Liver (tissue), 9 donors: Measurements from ENCODE around the gene SF3B1. TPM values are rescaled to one million over a fixed set of nuclear protein-coding genes. Genes with fewer than 3 reads are reported as not detected.
"Not testable (repeated sequence)": the region's sequence is repeated elsewhere in the genome, so short reads cannot be mapped to it uniquely, and the experiment has no call there.

ENCODE experiments used
- DNase-seq: peaks from one replicate; pipeline ENCODE4 v3.0.0-alpha.2; 2017; ENCODE audit warnings: low spot score
- H3K27ac ChIP-seq, 2 donors: one replicate each; pipeline ENCODE4 v1.7.0; 2013; ENCODE audit warnings: inconsistent platforms in 2 of 2, low read length in 2 of 2, control low read depth in 1 of 2, low read depth in 1 of 2, mild to moderate bottlenecking in 1 of 2
- H3K27me3 ChIP-seq, 4 donors: one replicate each; pipeline versions ENCODE4 v1.6.1 to v1.7.0; 2013; ENCODE audit warnings: low read length in 3 of 4, inconsistent platforms in 1 of 4, mild to moderate bottlenecking in 1 of 4, moderate library complexity in 1 of 4; ENCODE audit not compliant: control insufficient read depth in 4 of 4, insufficient read depth in 4 of 4
- H3K36me3 ChIP-seq, 4 donors: one replicate each; pipeline versions ENCODE4 v1.6.1 to v1.7.0; 2013; ENCODE audit warnings: low read length in 3 of 4, mild to moderate bottlenecking in 3 of 4, low read depth in 1 of 4, moderate library complexity in 1 of 4; ENCODE audit not compliant: control insufficient read depth in 4 of 4, insufficient read depth in 3 of 4
- H3K4me1 ChIP-seq, 4 donors: one replicate each; pipeline versions ENCODE4 v1.6.1 to v1.7.0; 2013; ENCODE audit warnings: low read length in 3 of 4, mild to moderate bottlenecking in 3 of 4, moderate library complexity in 1 of 4; ENCODE audit not compliant: control insufficient read depth in 4 of 4, insufficient read depth in 4 of 4
- H3K4me3 ChIP-seq, 3 donors: one replicate each; pipeline versions ENCODE4 v1.6.1 to v1.7.0; 2013; ENCODE audit warnings: low read length in 3 of 3, control low read depth in 1 of 3, low read depth in 1 of 3, mild to moderate bottlenecking in 1 of 3
- H3K9ac ChIP-seq, 2 donors: one replicate each; pipeline ENCODE4 v1.7.0; 2013; ENCODE audit warnings: low read length in 2 of 2, mild to moderate bottlenecking in 2 of 2, moderate library complexity in 2 of 2, control low read depth in 1 of 2, low read depth in 1 of 2
- H3K9me3 ChIP-seq, 4 donors: one replicate each; pipeline versions ENCODE4 v1.6.1 to v1.7.0; 2013; ENCODE audit warnings: low read length in 3 of 4; ENCODE audit not compliant: control insufficient read depth in 4 of 4
- EGR1 ChIP-seq, 2 donors: IDR thresholded peaks; 2 replicates each; pipeline ENCODE4 v1.6.1; 2016 to 2018; ENCODE audit warnings: antibody characterized with exemption in 2 of 2, low read depth in 2 of 2
- FOXA1 ChIP-seq: IDR thresholded peaks from 2 replicates; pipeline ENCODE4 v1.6.1; 2016; ENCODE audit warnings: antibody characterized with exemption
- FOXA2 ChIP-seq: IDR thresholded peaks from 2 replicates; pipeline ENCODE4 v1.6.1; 2016; ENCODE audit warnings: antibody characterized with exemption
- GABPA ChIP-seq, 2 donors: IDR thresholded peaks in 1 of 2; conservative IDR thresholded peaks in 1 of 2; 2 replicates each; pipeline ENCODE4 v1.6.1; 2016; ENCODE audit warnings: antibody characterized with exemption in 2 of 2, mild to moderate bottlenecking in 1 of 2, moderate library complexity in 1 of 2
- HNF4A ChIP-seq, 2 donors: conservative IDR thresholded peaks; 2 replicates each; pipeline ENCODE4 v1.6.1; 2016; ENCODE audit warnings: antibody characterized with exemption in 2 of 2, mild to moderate bottlenecking in 2 of 2
- HNF4G ChIP-seq: IDR thresholded peaks from 2 replicates; pipeline ENCODE4 v1.6.1; 2016; ENCODE audit warnings: antibody characterized with exemption
- JUND ChIP-seq, 2 donors: IDR thresholded peaks; 2 replicates each; pipeline ENCODE4 v1.6.1; 2016; ENCODE audit warnings: antibody characterized with exemption in 2 of 2
- MAX ChIP-seq: IDR thresholded peaks from 2 replicates; pipeline ENCODE4 v1.6.1; 2016; ENCODE audit warnings: antibody characterized with exemption
- NR2F2 ChIP-seq: IDR thresholded peaks from 2 replicates; pipeline ENCODE4 v1.6.1; 2016; ENCODE audit warnings: antibody characterized with exemption
- RAD21 ChIP-seq, 2 donors: IDR thresholded peaks; 2 replicates each; pipeline ENCODE4 v1.6.1; 2016; ENCODE audit warnings: antibody characterized with exemption in 2 of 2, mild to moderate bottlenecking in 2 of 2
- RXRA ChIP-seq, 2 donors: IDR thresholded peaks; 2 replicates each; pipeline ENCODE4 v1.6.1; 2017 to 2018; ENCODE audit warnings: antibody characterized with exemption in 2 of 2, mild to moderate bottlenecking in 1 of 2
- SP1 ChIP-seq: IDR thresholded peaks from 2 replicates; pipeline ENCODE4 v1.6.1; 2018; ENCODE audit warnings: antibody characterized with exemption, mild to moderate bottlenecking
- TAF1 ChIP-seq: conservative IDR thresholded peaks from 2 replicates; pipeline ENCODE4 v1.6.1; 2016; ENCODE audit warnings: antibody characterized with exemption, mild to moderate bottlenecking
- YY1 ChIP-seq: IDR thresholded peaks from 2 replicates; pipeline ENCODE4 v1.6.1; 2016; ENCODE audit warnings: antibody characterized with exemption, mild to moderate bottlenecking
- WGBS: extraction: QIAGEN DNeasy Blood & Tissue Kit; methylation state at CpG from one replicate; pipeline ENCODE4 v1.1.7; 2013; 5-methylcytosine and 5-hydroxymethylcytosine counted together
- polyA plus RNA-seq, 2 donors: library from polyadenylated mRNA; stranded (reverse) in 1 of 2; unstranded in 1 of 2; fragments of 200-250 nt in 1 of 2; fragments of >200 nt in 1 of 2; fragmentation: Nextera tagmentation in 1 of 2; extraction: Ambion mirVana in 1 of 2; gene quantifications; one replicate each; pipeline versions ENCODE4 v1.2.1 to v1.2.3, GENCODE V29; 2013 to 2015
- total RNA-seq, 2 donors: library from RNA; depleted of rRNA; stranded (reverse); fragments of >200 nt; gene quantifications; one replicate each; pipeline ENCODE4 v1.2.3, GENCODE V29; 2014
- TF ChIP-seq, protein P1 (sequence below): fragments of 150-350 bp; IDR thresholded peaks from 2 replicates; pipeline ENCODE4 v1.5.1; 2017; ENCODE audit warnings: improper control_type of control experiment, low read depth, low read length; ENCODE audit not compliant: missing input control
- TF ChIP-seq, protein P2 (sequence below): IDR thresholded peaks from 2 replicates; pipeline ENCODE4 v1.6.1; 2016; ENCODE audit warnings: antibody characterized with exemption
- TF ChIP-seq, protein P3 (sequence below): IDR thresholded peaks from 2 replicates; pipeline ENCODE4 v1.6.1; 2016; ENCODE audit warnings: antibody characterized with exemption
- donor health status: healthy.
- donor health status: healthy.
- donor health status: healthy.
- donor health status: healthy.
- donor health status: healthy.

Gene SF3B1
- total and polyA plus RNA-seq, 4 donors: 44.1 to 180 (median 139) TPM

- peaks cover 0 to 9% (median 3%) of the 10 kb centered on the region in 4 donors for H3K36me3 ChIP-seq
- WGBS: 91% methylated on average over 2 of the region's 2 CpGs
Observed at GRCh38 chr2:197386242-197386641, 48.6 kb downstream of the SF3B1 start.

DNA sequence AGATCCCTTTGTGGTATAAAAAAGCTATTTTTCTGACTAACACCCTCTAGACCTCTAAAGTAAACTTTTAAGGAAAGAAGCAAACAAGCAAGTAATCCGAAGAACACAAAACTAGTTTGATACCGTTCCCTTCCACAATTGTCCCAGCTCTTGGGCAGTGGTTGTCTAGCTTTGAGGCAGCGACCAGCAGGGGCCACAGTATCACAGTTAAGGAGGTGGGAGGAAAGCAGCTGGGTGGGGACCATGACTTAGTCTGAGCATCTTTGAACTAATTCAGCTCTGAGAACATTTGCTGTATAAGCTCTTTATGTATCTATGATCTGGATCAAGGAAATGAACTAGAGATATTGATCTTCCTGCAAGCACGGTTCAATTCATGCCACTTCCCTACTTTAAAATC lies 51.0 kb downstream of the SF3B1 start:
- Histone ChIP-seq H3K4me3 (no peak overlapping the region), H3K4me1 (no peaks in the 10 kb centered on the region), H3K27me3 (no peaks in the 10 kb centered on the region), H3K9ac (no peak overlapping the region), H3K9me3 (no peaks in the 10 kb centered on the region), H3K27ac (no peak overlapping the region), H3K36me3 (no peaks in the 10 kb centered on the region)
- TF ChIP-seq JUND (IDR thresholded peaks at IDR 0.05) (no peak), MAX (no peak), FOXA2 (no peak), HNF4A (conservative IDR thresholded peaks at IDR 0.05) (no peak), RXRA (IDR thresholded peaks at IDR 0.05) (no peak), NR2F2 (no peak), RAD21 (IDR thresholded peaks at IDR 0.05) (no peak)
- TF ChIP-seq, protein P1, sequence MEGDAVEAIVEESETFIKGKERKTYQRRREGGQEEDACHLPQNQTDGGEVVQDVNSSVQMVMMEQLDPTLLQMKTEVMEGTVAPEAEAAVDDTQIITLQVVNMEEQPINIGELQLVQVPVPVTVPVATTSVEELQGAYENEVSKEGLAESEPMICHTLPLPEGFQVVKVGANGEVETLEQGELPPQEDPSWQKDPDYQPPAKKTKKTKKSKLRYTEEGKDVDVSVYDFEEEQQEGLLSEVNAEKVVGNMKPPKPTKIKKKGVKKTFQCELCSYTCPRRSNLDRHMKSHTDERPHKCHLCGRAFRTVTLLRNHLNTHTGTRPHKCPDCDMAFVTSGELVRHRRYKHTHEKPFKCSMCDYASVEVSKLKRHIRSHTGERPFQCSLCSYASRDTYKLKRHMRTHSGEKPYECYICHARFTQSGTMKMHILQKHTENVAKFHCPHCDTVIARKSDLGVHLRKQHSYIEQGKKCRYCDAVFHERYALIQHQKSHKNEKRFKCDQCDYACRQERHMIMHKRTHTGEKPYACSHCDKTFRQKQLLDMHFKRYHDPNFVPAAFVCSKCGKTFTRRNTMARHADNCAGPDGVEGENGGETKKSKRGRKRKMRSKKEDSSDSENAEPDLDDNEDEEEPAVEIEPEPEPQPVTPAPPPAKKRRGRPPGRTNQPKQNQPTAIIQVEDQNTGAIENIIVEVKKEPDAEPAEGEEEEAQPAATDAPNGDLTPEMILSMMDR: no peak
- TF ChIP-seq, protein P2, sequence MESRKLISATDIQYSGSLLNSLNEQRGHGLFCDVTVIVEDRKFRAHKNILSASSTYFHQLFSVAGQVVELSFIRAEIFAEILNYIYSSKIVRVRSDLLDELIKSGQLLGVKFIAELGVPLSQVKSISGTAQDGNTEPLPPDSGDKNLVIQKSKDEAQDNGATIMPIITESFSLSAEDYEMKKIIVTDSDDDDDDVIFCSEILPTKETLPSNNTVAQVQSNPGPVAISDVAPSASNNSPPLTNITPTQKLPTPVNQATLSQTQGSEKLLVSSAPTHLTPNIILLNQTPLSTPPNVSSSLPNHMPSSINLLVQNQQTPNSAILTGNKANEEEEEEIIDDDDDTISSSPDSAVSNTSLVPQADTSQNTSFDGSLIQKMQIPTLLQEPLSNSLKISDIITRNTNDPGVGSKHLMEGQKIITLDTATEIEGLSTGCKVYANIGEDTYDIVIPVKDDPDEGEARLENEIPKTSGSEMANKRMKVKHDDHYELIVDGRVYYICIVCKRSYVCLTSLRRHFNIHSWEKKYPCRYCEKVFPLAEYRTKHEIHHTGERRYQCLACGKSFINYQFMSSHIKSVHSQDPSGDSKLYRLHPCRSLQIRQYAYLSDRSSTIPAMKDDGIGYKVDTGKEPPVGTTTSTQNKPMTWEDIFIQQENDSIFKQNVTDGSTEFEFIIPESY: no peak
- TF ChIP-seq, protein P3, sequence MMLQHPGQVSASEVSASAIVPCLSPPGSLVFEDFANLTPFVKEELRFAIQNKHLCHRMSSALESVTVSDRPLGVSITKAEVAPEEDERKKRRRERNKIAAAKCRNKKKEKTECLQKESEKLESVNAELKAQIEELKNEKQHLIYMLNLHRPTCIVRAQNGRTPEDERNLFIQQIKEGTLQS: no peak
- 55% methylated on average over 4 of the region's 4 CpGs for WGBS
- DNase-seq: no peak

More at GRCh38 chr2:197386242-197386641, 48.6 kb downstream of the SF3B1 start:
- TF ChIP-seq JUND (IDR thresholded peaks at IDR 0.05) (no peak), FOXA1 (no peak), SP1 (no peak), GABPA (IDR thresholded peaks at IDR 0.05 in 1 of 2, conservative IDR thresholded peaks at IDR 0.05 in 1 of 2) (no peak), TAF1 (no peak)
- H3K9me3 ChIP-seq: no peaks in the 10 kb centered on the region
- H3K4me3 ChIP-seq: no peak overlapping the region
- H3K27me3 ChIP-seq: no peaks in the 10 kb centered on the region
- no peak overlapping the region for H3K9ac ChIP-seq
- no peak for DNase-seq
- no peak overlapping the region for H3K27ac ChIP-seq
- no peaks in the 10 kb centered on the region for H3K4me1 ChIP-seq

GRCh38 chr2:197381641-197382040 lies 53.2 kb downstream of the SF3B1 start:
- Histone ChIP-seq H3K36me3 (no peaks in the 10 kb centered on the region), H3K9me3 (no peaks in the 10 kb centered on the region), H3K4me3 (no peak overlapping the region), H3K4me1 (peaks cover 0 to 3% (median 0%) of the 10 kb centered on the region in 4 donors), H3K9ac (no peak overlapping the region), H3K27ac (no peak overlapping the region), H3K27me3 (no peaks in the 10 kb centered on the region)
- DNase-seq: no peak
- 75% methylated on average over 1 of the region's 1 CpG for WGBS
- TF ChIP-seq HNF4G (no peak), FOXA2 (no peak), YY1 (no peak), EGR1 (IDR thresholded peaks at IDR 0.05; ENCODE audit: low read depth in 2 of 2) (no peak), RXRA (IDR thresholded peaks at IDR 0.05) (no peak)
- TF ChIP-seq, protein P1: no peak

DNA sequence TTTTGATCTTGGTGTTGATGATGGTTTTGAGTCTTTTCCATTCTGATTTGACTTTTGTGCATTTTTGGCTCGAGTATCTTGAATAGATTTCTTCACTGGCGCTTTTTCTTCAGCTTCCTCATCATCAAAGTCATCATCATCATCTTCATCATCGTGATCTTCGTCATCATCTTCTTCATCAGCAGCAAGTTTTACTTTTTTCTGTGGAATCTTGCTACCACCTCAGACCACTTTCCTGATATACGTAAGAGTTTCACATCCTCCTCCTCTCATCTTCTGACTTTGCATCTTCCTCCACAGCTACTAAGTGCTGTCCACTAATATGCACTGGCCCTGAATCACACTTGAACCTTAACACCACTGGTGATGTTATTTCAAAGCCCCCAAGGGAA lies 54.9 kb downstream of the SF3B1 start:
- not testable (repeated sequence) for DNase-seq, H3K27ac ChIP-seq, H3K4me3 ChIP-seq, H3K36me3 ChIP-seq, H3K9me3 ChIP-seq, H3K4me1 ChIP-seq, H3K27me3 ChIP-seq, H3K9ac ChIP-seq
- 83% methylated on average over 5 of the region's 5 CpGs for WGBS
